Upper lobe of left lung (tissue), 4 donors: Measurements from ENCODE around the gene MAPRE3.

Experiments
- CTCF ChIP-seq, 6 experiments: fragments of 450-650 bp in 4 of 6; fragments of 200-600 bp in 2 of 6; sonication (generic) in 2 of 6; IDR thresholded peaks; one replicate each; pipeline ENCODE4 v1.5.1; 2016 to 2019; ENCODE audit warnings: antibody characterized with exemption in 6 of 6
- EP300 ChIP-seq, 4 donors: sonication (generic); formaldehyde crosslinking; IDR thresholded peaks; one replicate each; pipeline ENCODE4 v1.5.1; 2017; ENCODE audit warnings: antibody characterized with exemption in 4 of 4, control low read depth in 2 of 4
- POLR2A ChIP-seq, 4 donors: fragments of 450-650 bp; IDR thresholded peaks; one replicate each; pipeline ENCODE4 v1.5.1; 2016 to 2017; ENCODE audit warnings: antibody characterized with exemption in 4 of 4, mild to moderate bottlenecking in 2 of 4
- POLR2AphosphoS5 ChIP-seq, 2 donors: sonication (generic); formaldehyde crosslinking; IDR thresholded peaks; one replicate each; pipeline ENCODE4 v1.5.1; 2017; ENCODE audit warnings: antibody characterized with exemption in 2 of 2

GRCh38 chr2:26938399-26939118 lies 31.9 kb upstream of the MAPRE3 start:
- TF ChIP-seq CTCF (IDR thresholded peaks at IDR 0.05) (no peak), POLR2AphosphoS5 (IDR thresholded peaks at IDR 0.05) (no peak), POLR2A (IDR thresholded peaks at IDR 0.05) (no peak), EP300 (IDR thresholded peaks at IDR 0.05) (no peak)
